NCI-H1417 (cell line): ENCODE data around the gene PARD3B.

Source experiments
- DNase-seq, 3 experiments: peaks; one replicate each; lab custom pipeline; 2025; lab: John Stamatoyannopoulos, UW

Gene PARD3B

GRCh38 chr2:205617905-205618304, 1072.6 kb downstream of the PARD3B start:
- peak in 1 of 3 experiments; percentile 28 for DNase-seq

GRCh38 chr2:205619600-205619999, 1074.3 kb downstream of the PARD3B start:
- DNase-seq = no peak

GRCh38 chr2:205627085-205627484, 1081.8 kb downstream of the PARD3B start:
- no peak for DNase-seq

GRCh38 chr2:205628422-205628821, 1083.1 kb downstream of the PARD3B start:
- no peak for DNase-seq

- DNase-seq = peak; percentile 45 to 93 (median 81)
Observed at GRCh38 chr2:205629091-205629776, 1084.0 kb downstream of the PARD3B start.

- no peak for DNase-seq
Observed at GRCh38 chr2:205633994-205634393, 1088.7 kb downstream of the PARD3B start.

GRCh38 chr2:205636549-205637319, 1091.5 kb downstream of the PARD3B start:
- DNase-seq = no peak

GRCh38 chr2:205637320-205637602, 1092.0 kb downstream of the PARD3B start:
- no peak for DNase-seq

GRCh38 chr2:205637779-205638503, 1092.7 kb downstream of the PARD3B start:
- no peak for DNase-seq

- DNase-seq = no peak
Observed at GRCh38 chr2:205640716-205641115, 1095.4 kb downstream of the PARD3B start.

- DNase-seq = peak in 2 of 3 experiments; percentile 5 to 34
Observed at GRCh38 chr2:205642599-205643356, 1097.5 kb downstream of the PARD3B start.

GRCh38 chr2:205643391-205643885, 1098.2 kb downstream of the PARD3B start:
- no peak for DNase-seq

GRCh38 chr2:205644018-205644417, 1098.7 kb downstream of the PARD3B start:
- DNase-seq = no peak

- no peak for DNase-seq
Observed at GRCh38 chr2:205646680-205647079, 1101.4 kb downstream of the PARD3B start.

- DNase-seq = no peak
Observed at GRCh38 chr2:205650450-205650849, 1105.2 kb downstream of the PARD3B start.

GRCh38 chr2:205650931-205651330, 1105.7 kb downstream of the PARD3B start:
- DNase-seq = no peak

GRCh38 chr2:205651719-205652118, 1106.4 kb downstream of the PARD3B start:
- DNase-seq = no peak

GRCh38 chr2:205654878-205655605, 1109.8 kb downstream of the PARD3B start:
- DNase-seq = no peak

- DNase-seq = no peak
Observed at GRCh38 chr2:205655779-205656456, 1110.6 kb downstream of the PARD3B start.

- no peak for DNase-seq
Observed at GRCh38 chr2:205656461-205656860, 1111.2 kb downstream of the PARD3B start.

GRCh38 chr2:205656941-205657340, 1111.7 kb downstream of the PARD3B start:
- DNase-seq = peak in 1 of 3 experiments; percentile 60
